Glomerular visceral epithelial cell (primary cell): Measurements from ENCODE around the gene TES.
A peak's percentile ranks its signal among the peaks of the same experiment; 100 is the strongest.
"Not testable (repeated sequence)": the region's sequence is repeated elsewhere in the genome, so short reads cannot be mapped to it uniquely, and the experiment has no call there.

Experiments used
- DNase-seq: peaks from one replicate; pipeline ENCODE4 v3.0.0-alpha.2; 2016; ENCODE audit errors: extremely low spot score

The TES gene

GRCh38 chr7:116210345-116211005 is at the start of gene TES:
TES (plus strand) TSS chr7:116210539; CDS start chr7:116210708, 169 bp downstream.
- DNase-seq: peak; percentile 84

GRCh38 chr7:116161728-116162127 is 48.6 kb upstream of the TES start:
- peak; percentile 7 for DNase-seq

GRCh38 chr7:116162254-116162653 is 48.1 kb upstream of the TES start:
- no peak for DNase-seq

- DNase-seq: no peak
Observed at GRCh38 chr7:116162992-116163391, 47.3 kb upstream of the TES start.

GRCh38 chr7:116164552-116165306 is 45.6 kb upstream of the TES start:
- DNase-seq: no peak

GRCh38 chr7:116165717-116166116 is 44.6 kb upstream of the TES start:
- DNase-seq: no peak

- no peak for DNase-seq
Observed at GRCh38 chr7:116166156-116166555, 44.2 kb upstream of the TES start.

- no peak for DNase-seq
Observed at GRCh38 chr7:116167177-116167576, 43.2 kb upstream of the TES start.

GRCh38 chr7:116169060-116169459 is 41.3 kb upstream of the TES start:
- DNase-seq: peak; percentile 54

GRCh38 chr7:116170180-116170579 is 40.2 kb upstream of the TES start:
- DNase-seq: no peak

- DNase-seq: no peak
Observed at GRCh38 chr7:116171094-116171493, 39.2 kb upstream of the TES start.

GRCh38 chr7:116172353-116172752 is 38.0 kb upstream of the TES start:
- no peak for DNase-seq

GRCh38 chr7:116173051-116174028 is 37.0 kb upstream of the TES start:
- DNase-seq: peak; percentile 59

- DNase-seq: not testable (repeated sequence)
Observed at GRCh38 chr7:116175095-116175494, 35.2 kb upstream of the TES start.

GRCh38 chr7:116176226-116176625 is 34.1 kb upstream of the TES start:
- DNase-seq: no peak

GRCh38 chr7:116177009-116177408 is 33.3 kb upstream of the TES start:
- DNase-seq: peak; percentile 47

- peak; percentile 39 for DNase-seq
Observed at GRCh38 chr7:116180302-116180701, 30.0 kb upstream of the TES start.

GRCh38 chr7:116182023-116182422 is 28.3 kb upstream of the TES start:
- DNase-seq: no peak

- no peak for DNase-seq
Observed at GRCh38 chr7:116185450-116185849, 24.9 kb upstream of the TES start.

GRCh38 chr7:116185956-116186355 is 24.4 kb upstream of the TES start:
- DNase-seq: peak; percentile 17

- DNase-seq: no peak
Observed at GRCh38 chr7:116187400-116187799, 22.9 kb upstream of the TES start.
